ENCODE data around the gene TRMT61A.

Gene TRMT61A

GRCh38 chr14:103574707-103575285 is 45.8 kb downstream of the TRMT61A start:
- DNase-seq: no peak

GRCh38 chr14:103576371-103577024 is 47.5 kb downstream of the TRMT61A start:
- DNase-seq: peak; percentile 62

GRCh38 chr14:103578401-103579075 is 49.5 kb downstream of the TRMT61A start:
- no peak for DNase-seq

- DNase-seq: no peak
Observed at GRCh38 chr14:103581206-103581605, 52.2 kb downstream of the TRMT61A start.

GRCh38 chr14:103581954-103582703 is 53.1 kb downstream of the TRMT61A start:
- DNase-seq: no peak

- no peak for DNase-seq
Observed at GRCh38 chr14:103584326-103584915, 55.4 kb downstream of the TRMT61A start.
